GM19099 (cell line): Measurements from ENCODE around the gene XPNPEP2.

Experiments used
- POLR2A ChIP-seq: IDR thresholded peaks from 3 replicates; pipeline ENCODE4 v1.6.1; 2011; ENCODE audit warnings: low read depth; ENCODE audit not compliant: insufficient read length; ENCODE audit errors: extremely low read depth

XPNPEP2 gene

GRCh38 chrX:129733335-129733734 is 5.4 kb upstream of the XPNPEP2 start:
- no peak for TF ChIP-seq POLR2A

GRCh38 chrX:129736491-129736890 is 2.3 kb upstream of the XPNPEP2 start:
- no peak for TF ChIP-seq POLR2A

- no peak for TF ChIP-seq POLR2A
Measured at GRCh38 chrX:129737916-129738315, 863 bp upstream of the XPNPEP2 start.

- no peak for TF ChIP-seq POLR2A
Measured at GRCh38 chrX:129739578-129739977, 799 bp downstream of the XPNPEP2 start.

GRCh38 chrX:129741880-129742758 is 3.3 kb downstream of the XPNPEP2 start:
- no peak for TF ChIP-seq POLR2A

- TF ChIP-seq POLR2A: no peak
Measured at GRCh38 chrX:129743821-129744220, 5.0 kb downstream of the XPNPEP2 start.

GRCh38 chrX:129744861-129745321 is 6.1 kb downstream of the XPNPEP2 start:
- no peak for TF ChIP-seq POLR2A

GRCh38 chrX:129746557-129747470 is 8.0 kb downstream of the XPNPEP2 start:
- no peak for TF ChIP-seq POLR2A

GRCh38 chrX:129747533-129747932 is 8.8 kb downstream of the XPNPEP2 start:
- TF ChIP-seq POLR2A: no peak

- TF ChIP-seq POLR2A: no peak
Measured at GRCh38 chrX:129748305-129748704, 9.5 kb downstream of the XPNPEP2 start.

- no peak for TF ChIP-seq POLR2A
Measured at GRCh38 chrX:129749069-129749468, 10.3 kb downstream of the XPNPEP2 start.

GRCh38 chrX:129750971-129751370 is 12.2 kb downstream of the XPNPEP2 start:
- TF ChIP-seq POLR2A: no peak

GRCh38 chrX:129754056-129755024 is 15.6 kb downstream of the XPNPEP2 start:
- TF ChIP-seq POLR2A: no peak
